IMR-90 (cell line): ENCODE measurements around the gene MED4. TPM values are rescaled to one million over a fixed set of nuclear protein-coding genes. Genes with fewer than 3 reads are reported as not detected.

Experiments used
- ATAC-seq: fragments of 200-7000 bp; cut with Tn5 transposase; 2 replicates; pipeline ENCODE4 v1.9.1; 2020; ENCODE audit warnings: low read depth, mild to moderate bottlenecking, moderate library complexity
- BruUV-seq: library from RNA; stranded (reverse); fragments of 400-500 nt; replicated peaks from 2 replicates; lab custom pipeline; 2021; lab: Mats Ljungman, UMichigan
- CTCF ChIA-PET: fragments of 300-600 bp; formaldehyde crosslinking; extraction: SDS; loops from one replicate; lab custom pipeline; 2021; ENCODE audit warnings: antibody characterized with exemption; lab: Yijun Ruan, JAX
- POLR2A ChIA-PET: fragments of 300-600 bp; sonication (Branson Sonifier 250); formaldehyde crosslinking; loops from one replicate; lab custom pipeline; 2022; ENCODE audit warnings: antibody characterized with exemption; ENCODE audit not compliant: unreplicated experiment; lab: Charles Lee
- DNase-seq: peaks from one replicate; pipeline ENCODE4 v3.0.0; 2013
- H2AFZ ChIP-seq: replicated peaks from 2 replicates; pipeline ENCODE3; 2013; ENCODE audit warnings: low read length, mild to moderate bottlenecking; ENCODE audit not compliant: poor library complexity
- H2AK5ac ChIP-seq: 2 replicates; pipeline ENCODE4 v1.6.1; 2013; ENCODE audit warnings: low read depth, low read length, inconsistent platforms
- H2AK9ac ChIP-seq: replicated peaks from 2 replicates; pipeline ENCODE3; 2013; ENCODE audit warnings: mild to moderate bottlenecking, low read depth, low read length, moderate library complexity; ENCODE audit not compliant: poor library complexity
- H2BK120ac ChIP-seq: 2 replicates; pipeline ENCODE4 v1.6.1; 2013; ENCODE audit warnings: low read depth, low read length, inconsistent platforms
- H2BK15ac ChIP-seq: 3 replicates; pipeline ENCODE4 v1.6.1; 2013; ENCODE audit warnings: low read depth, low read length, inconsistent platforms
- H2BK20ac ChIP-seq: 2 replicates; pipeline ENCODE4 v1.6.1; 2013; ENCODE audit warnings: low read depth, mild to moderate bottlenecking, inconsistent platforms, low read length, moderate library complexity
- H2BK5ac ChIP-seq: 2 replicates; pipeline ENCODE4 v1.6.1; 2013; ENCODE audit warnings: mild to moderate bottlenecking, low read depth, low read length, inconsistent platforms; ENCODE audit not compliant: poor library complexity, severe bottlenecking
- H3K14ac ChIP-seq: replicated peaks from 2 replicates; pipeline ENCODE4 v1.6.1; 2013; ENCODE audit warnings: low read depth, low read length, inconsistent platforms
- H3K18ac ChIP-seq: 2 replicates; pipeline ENCODE4 v1.6.1; 2013; ENCODE audit warnings: low read depth, low read length, control low read depth
- H3K23ac ChIP-seq: 2 replicates; pipeline ENCODE4 v1.6.1; 2013; ENCODE audit warnings: low read depth, low read length, inconsistent platforms
- H3K27ac ChIP-seq: 2 replicates; pipeline ENCODE4 v1.5.1; 2013; ENCODE audit warnings: mild to moderate bottlenecking, control low read depth, low read length; ENCODE audit not compliant: insufficient read depth
- H3K27me3 ChIP-seq: 2 replicates; pipeline ENCODE4 v1.6.1; 2013; ENCODE audit warnings: low read length; ENCODE audit not compliant: control insufficient read depth, insufficient read depth
- H3K36me3 ChIP-seq: 2 replicates; pipeline ENCODE4 v1.6.1; 2013; ENCODE audit warnings: low read length, mixed read lengths; ENCODE audit not compliant: control insufficient read depth, insufficient read depth
- H3K4ac ChIP-seq: 2 replicates; pipeline ENCODE4 v1.6.1; 2013; ENCODE audit warnings: low read depth, low read length, inconsistent platforms
- H3K4me1 ChIP-seq: 2 replicates; pipeline ENCODE4 v1.6.1; 2013; ENCODE audit warnings: low read length, mixed read lengths; ENCODE audit not compliant: control insufficient read depth, insufficient read depth
- H3K4me2 ChIP-seq: 2 replicates; pipeline ENCODE4 v1.6.1; 2013; ENCODE audit warnings: low read depth, mild to moderate bottlenecking, control low read depth, low read length, moderate library complexity
- H3K4me3 ChIP-seq: 2 replicates; pipeline ENCODE4 v1.5.1; 2013; ENCODE audit warnings: low read depth, mild to moderate bottlenecking, control low read depth, low read length, moderate library complexity; ENCODE audit not compliant: insufficient read depth
- H3K56ac ChIP-seq: 2 replicates; pipeline ENCODE4 v1.6.1; 2013; ENCODE audit warnings: low read length, inconsistent platforms; ENCODE audit not compliant: insufficient read depth; ENCODE audit errors: extremely low read depth
- H3K79me1 ChIP-seq, 2 experiments: 2 replicates each; pipeline ENCODE4 v1.6.1; 2013; ENCODE audit warnings: low read length in 2 of 2, inconsistent platforms in 1 of 2, low read depth in 1 of 2
- H3K9ac ChIP-seq: 2 replicates; pipeline ENCODE4 v1.6.1; 2013; ENCODE audit warnings: low read depth, low read length, control low read depth
- H3K9me1 ChIP-seq: 2 replicates; pipeline ENCODE4 v1.6.1; 2013; ENCODE audit warnings: low read length, inconsistent platforms; ENCODE audit not compliant: insufficient read depth
- H3K9me3 ChIP-seq: 2 replicates; pipeline ENCODE4 v1.6.1; 2013; ENCODE audit warnings: low read length; ENCODE audit not compliant: control insufficient read depth, insufficient read depth
- H4K20me1 ChIP-seq: 2 replicates; pipeline ENCODE4 v1.6.1; 2013; ENCODE audit warnings: low read length, inconsistent platforms; ENCODE audit not compliant: insufficient read depth
- H4K5ac ChIP-seq: 2 replicates; pipeline ENCODE4 v1.6.1; 2013; ENCODE audit warnings: mild to moderate bottlenecking, low read depth, low read length, control low read depth
- H4K8ac ChIP-seq, 2 experiments: 2 replicates each; pipeline ENCODE4 v1.6.1; 2013; ENCODE audit warnings: low read depth in 2 of 2, low read length in 2 of 2, control low read depth in 1 of 2, inconsistent platforms in 1 of 2
- H4K91ac ChIP-seq: 2 replicates; pipeline ENCODE4 v1.6.1; 2013; ENCODE audit warnings: low read depth, low read length, inconsistent platforms; ENCODE audit not compliant: insufficient read depth
- MAFK ChIP-seq: IDR thresholded peaks from 2 replicates; pipeline ENCODE4 v1.6.1; 2012; ENCODE audit warnings: low read depth, low read length, improper control_type of control experiment
- POLR2A ChIP-seq: IDR thresholded peaks from 2 replicates; pipeline ENCODE4 v1.6.1; 2012; ENCODE audit warnings: mild to moderate bottlenecking, low read depth, low read length
- dilution Hi-C: fragments of 300-500 bp; cut with HindIII; formaldehyde crosslinking; loops from one replicate; pipeline ENCODE4 v1.14.3; 2018; ENCODE audit warnings: low sequenced_read_pairs; ENCODE audit not compliant: unreplicated experiment
- in situ Hi-C: fragments of 300-500 bp; cut with MboI; formaldehyde crosslinking; loops from 3 replicates; pipeline ENCODE4 v1.14.3; 2019; ENCODE audit warnings: low sequenced_read_pairs, inconsistent platforms, mixed read lengths
- intact Hi-C: fragments of 100-400 bp; cut with micrococcal nuclease; formaldehyde crosslinking; loops from 2 replicates; pipeline ENCODE4 v1.10.0; 2022
- polyA plus RNA-seq, 3 experiments: library from polyadenylated mRNA; depleted of rRNA; stranded (reverse); fragments of >200 nt; gene quantifications; 2 replicates each; pipeline ENCODE4 v1.2.3, GENCODE V29; 2012; ENCODE audit warnings: low replicate concordance in 1 of 3
- total RNA-seq: library from RNA; depleted of rRNA; stranded (reverse); fragments of >200 nt; gene quantifications from 2 replicates; pipeline ENCODE4 v1.2.3, GENCODE V29; 2012

Gene MED4
- total and polyA plus RNA-seq, 2 of the 4 experiments (the other 2 are of a cell fraction) = 25.3 to 40.5 TPM

GRCh38 chr13:48040049-48040448 lies 54.9 kb downstream of the MED4 start:
- H3K9me3 ChIP-seq = no peaks in the 10 kb centered on the region
- H2AFZ ChIP-seq = no peak overlapping the region
- ATAC-seq (no peak), DNase-seq (no peak)
- H3K23ac ChIP-seq = no peak overlapping the region
- H4K8ac ChIP-seq = no peak overlapping the region
- dilution Hi-C loops = no loop called here
- peaks cover 8% of the 10 kb centered on the region for H3K4me1 ChIP-seq
- H3K14ac ChIP-seq = no peak overlapping the region
- peaks cover 3% of the 10 kb centered on the region; the same call in 1 of the 2 replicates for H4K20me1 ChIP-seq
- H2BK15ac ChIP-seq = no peak overlapping the region
- H2BK5ac ChIP-seq = no peak overlapping the region
- H3K9ac ChIP-seq = no peak overlapping the region
- no peak overlapping the region for H3K4me3 ChIP-seq
- H4K91ac ChIP-seq = no peak overlapping the region
- no peak overlapping the region for H3K18ac ChIP-seq
- H3K36me3 ChIP-seq = peaks cover 1% of the 10 kb centered on the region; the same call in 1 of the 2 replicates
- no peak overlapping the region for H3K4me2 ChIP-seq
- BruUV-seq = no TSS peak
- H3K79me1 ChIP-seq = peaks cover 10 to 35% of the 10 kb centered on the region in 2 experiments
- ChIA-PET CTCF (no interaction called here), POLR2A (no interaction called here)
- no peak overlapping the region for H2AK9ac ChIP-seq
- intact Hi-C loops = no loop called here
- H2BK20ac ChIP-seq = no peak overlapping the region
- no peak overlapping the region for H3K27ac ChIP-seq
- no peak overlapping the region for H2BK120ac ChIP-seq
- no peak overlapping the region for H2AK5ac ChIP-seq
- TF ChIP-seq POLR2A (no peak), MAFK (peak; percentile 49)
- peaks cover 7% of the 10 kb centered on the region for H3K9me1 ChIP-seq
- no peaks in the 10 kb centered on the region for H3K27me3 ChIP-seq
- H3K4ac ChIP-seq = no peak overlapping the region
- no peak overlapping the region for H3K56ac ChIP-seq
- in situ Hi-C loops = no loop called here
- no peak overlapping the region for H4K5ac ChIP-seq
